AG04449 (cell line): ENCODE measurements around the gene CYB5A.

ENCODE experiments used
- CTCF ChIA-PET: fragments of 350-600 bp; formaldehyde crosslinking; extraction: SDS; loops from one replicate; lab custom pipeline; 2021; ENCODE audit warnings: antibody characterized with exemption; lab: Yijun Ruan, JAX
- POLR2A ChIA-PET: fragments of 400-600, 350-600 bp; formaldehyde crosslinking; extraction: SDS; loops from one replicate; lab custom pipeline; 2020; ENCODE audit warnings: antibody characterized with exemption, inconsistent platforms; lab: Yijun Ruan, JAX
- DNase-seq: peaks from one replicate; pipeline ENCODE4 v3.0.0-alpha.2; 2010; ENCODE audit warnings: low read depth, low spot score
- H3K4me3 ChIP-seq: 2 replicates; pipeline ENCODE4 v1.5.1; 2011; ENCODE audit warnings: low read depth, mild to moderate bottlenecking, control low read depth, low read length
- TF ChIP-seq, protein P1 (sequence below): IDR thresholded peaks from one replicate; pipeline ENCODE4 v1.5.1; 2011; ENCODE audit warnings: mild to moderate bottlenecking, moderate library complexity, low read length, control low read depth, inconsistent platforms; ENCODE audit not compliant: insufficient read depth; ENCODE audit errors: missing control alignments

CYB5A gene

DNA sequence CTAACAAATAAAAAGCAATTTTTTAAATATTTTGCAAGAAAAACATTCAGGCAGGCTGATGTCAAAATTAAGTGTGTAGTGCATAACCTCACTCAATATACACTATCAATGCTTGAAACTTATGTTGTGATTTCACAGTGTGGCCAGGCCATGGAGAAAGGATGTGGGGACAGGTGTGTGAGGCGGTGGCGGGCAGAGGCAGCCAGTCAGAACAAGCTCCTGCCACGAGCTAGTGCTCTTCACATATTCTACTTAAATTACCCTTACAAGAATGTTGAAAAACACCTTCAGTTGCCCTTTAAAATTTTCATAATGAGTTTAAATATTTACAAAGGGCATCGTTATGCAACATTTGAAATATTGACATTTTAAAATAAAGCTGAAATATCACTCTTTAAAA lies 43.2 kb downstream of the CYB5A start:
- POLR2A ChIA-PET = no interaction called here

DNA sequence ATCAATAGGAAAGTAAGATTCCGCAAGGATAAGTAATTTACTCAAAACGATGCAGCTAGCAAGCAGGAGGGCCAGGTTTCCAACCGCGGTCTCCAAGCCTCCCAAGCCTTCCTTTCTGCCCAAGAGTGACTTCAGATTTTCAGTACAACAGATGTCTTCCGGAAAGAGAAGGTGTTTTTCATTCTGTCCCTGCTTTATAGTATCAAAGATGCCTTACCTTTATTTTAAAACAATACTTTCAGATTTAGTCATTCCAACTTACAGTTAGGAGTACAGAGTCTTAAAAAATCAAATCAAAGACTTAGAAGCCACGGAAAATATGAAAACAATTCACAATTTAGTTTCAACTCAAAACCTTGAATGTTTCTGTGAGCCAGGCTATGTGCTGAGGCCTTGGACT lies 43.6 kb downstream of the CYB5A start:
- TF ChIP-seq, protein P1, sequence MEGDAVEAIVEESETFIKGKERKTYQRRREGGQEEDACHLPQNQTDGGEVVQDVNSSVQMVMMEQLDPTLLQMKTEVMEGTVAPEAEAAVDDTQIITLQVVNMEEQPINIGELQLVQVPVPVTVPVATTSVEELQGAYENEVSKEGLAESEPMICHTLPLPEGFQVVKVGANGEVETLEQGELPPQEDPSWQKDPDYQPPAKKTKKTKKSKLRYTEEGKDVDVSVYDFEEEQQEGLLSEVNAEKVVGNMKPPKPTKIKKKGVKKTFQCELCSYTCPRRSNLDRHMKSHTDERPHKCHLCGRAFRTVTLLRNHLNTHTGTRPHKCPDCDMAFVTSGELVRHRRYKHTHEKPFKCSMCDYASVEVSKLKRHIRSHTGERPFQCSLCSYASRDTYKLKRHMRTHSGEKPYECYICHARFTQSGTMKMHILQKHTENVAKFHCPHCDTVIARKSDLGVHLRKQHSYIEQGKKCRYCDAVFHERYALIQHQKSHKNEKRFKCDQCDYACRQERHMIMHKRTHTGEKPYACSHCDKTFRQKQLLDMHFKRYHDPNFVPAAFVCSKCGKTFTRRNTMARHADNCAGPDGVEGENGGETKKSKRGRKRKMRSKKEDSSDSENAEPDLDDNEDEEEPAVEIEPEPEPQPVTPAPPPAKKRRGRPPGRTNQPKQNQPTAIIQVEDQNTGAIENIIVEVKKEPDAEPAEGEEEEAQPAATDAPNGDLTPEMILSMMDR = no peak
- ChIA-PET CTCF (no interaction called here), POLR2A (no interaction called here)

More for the DNA sequence above, 43.2 kb downstream of the CYB5A start:
- DNase-seq = no peak
- TF ChIP-seq, protein P1 = no peak
- no peak overlapping the region for H3K4me3 ChIP-seq
- CTCF ChIA-PET = no interaction called here

DNA sequence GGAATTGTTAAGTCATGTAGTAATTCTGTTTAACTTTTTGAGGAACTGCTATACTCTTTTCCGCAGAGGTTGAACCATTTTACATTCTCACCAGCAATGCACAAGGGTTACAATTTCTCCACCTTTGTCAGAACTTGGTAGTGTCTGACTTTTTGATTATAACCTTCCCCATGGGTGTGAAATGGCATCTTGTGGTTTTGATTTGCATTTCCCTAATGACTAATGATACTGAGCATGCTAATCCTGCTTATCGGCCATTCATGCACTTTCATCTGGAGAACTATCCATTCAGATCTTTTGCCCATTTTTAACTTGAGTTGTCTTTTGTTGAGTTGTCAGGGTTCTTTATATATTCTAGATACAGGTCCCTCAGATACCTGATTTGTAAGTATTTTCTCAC lies 47.2 kb downstream of the CYB5A start:
- no peak overlapping the region for H3K4me3 ChIP-seq
- ChIA-PET POLR2A (no interaction called here), CTCF (no interaction called here)
- TF ChIP-seq, protein P1 = no peak
- no peak for DNase-seq

More for the DNA sequence above, 43.6 kb downstream of the CYB5A start:
- no peak overlapping the region for H3K4me3 ChIP-seq
- no peak for DNase-seq

DNA sequence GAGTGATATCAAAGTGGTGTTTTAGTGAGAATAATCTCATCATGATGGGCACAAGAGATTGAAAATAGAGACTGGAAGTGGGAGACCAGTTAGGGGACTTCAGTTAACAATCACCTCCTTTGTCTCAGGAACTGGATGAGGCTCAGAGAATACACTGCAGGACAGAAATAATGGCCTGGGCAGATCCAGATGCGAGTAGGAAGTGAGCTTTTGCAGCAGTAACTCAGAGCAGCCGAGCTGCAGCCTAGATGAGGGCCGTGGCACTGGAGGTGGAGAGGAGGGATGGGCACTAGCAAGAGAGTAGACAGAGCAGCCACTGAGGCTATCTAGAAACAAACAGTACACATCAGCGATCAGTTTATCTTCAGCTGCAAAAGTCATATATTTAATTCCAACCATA lies 48.6 kb downstream of the CYB5A start:
- H3K4me3 ChIP-seq = no peak overlapping the region
- POLR2A ChIA-PET = no interaction called here
- no peak for DNase-seq
- TF ChIP-seq, protein P1 = no peak
- CTCF ChIA-PET = no interaction called here

- ChIA-PET CTCF (interaction anchor here (1.3 kb wide), 1 partner anchor 107 kb away, joined by 4 read pairs; no protein-coding TSS in a partner anchor), POLR2A (no interaction called here)
- TF ChIP-seq, protein P1 = no peak
- H3K4me3 ChIP-seq = no peak overlapping the region
- DNase-seq = no peak
Measured at GRCh38 chr18:74242438-74243096, 49.2 kb downstream of the CYB5A start.

DNA sequence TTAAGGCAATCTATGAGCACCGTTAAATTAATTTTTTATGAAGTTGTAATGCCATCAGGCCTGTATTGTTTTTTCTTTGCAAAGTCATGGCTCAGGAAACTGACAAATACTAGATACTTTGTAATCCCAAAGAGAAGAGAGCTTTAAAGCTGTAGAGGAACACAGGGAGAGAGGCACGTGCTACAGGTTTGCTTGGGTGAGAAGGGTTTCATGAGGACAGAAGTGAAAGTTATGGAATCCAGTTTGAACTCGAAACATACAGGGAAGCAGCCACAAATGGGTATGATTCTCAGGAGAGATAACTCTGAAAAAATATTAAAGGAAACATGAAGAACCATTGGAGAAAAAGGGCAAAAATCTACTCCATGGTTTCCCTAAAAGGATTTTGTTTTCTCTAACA lies 49.8 kb downstream of the CYB5A start:
- no peak overlapping the region for H3K4me3 ChIP-seq
- CTCF ChIA-PET = interaction anchor here (1.3 kb wide), 1 partner anchor 108 kb away, joined by 4 read pairs; no protein-coding TSS in a partner anchor
- POLR2A ChIA-PET = no interaction called here
- no peak for DNase-seq
- TF ChIP-seq, protein P1 = no peak
